Eye (tissue), 1 donor: ENCODE results near the gene ACOX3.
"Not testable (repeated sequence)": the region's sequence is repeated elsewhere in the genome, so short reads cannot be mapped to it uniquely, and the experiment has no call there.

Source experiments
- DNase-seq: peaks from one replicate; pipeline ENCODE4 v3.0.0-alpha.2; 2015

ACOX3 gene

DNA sequence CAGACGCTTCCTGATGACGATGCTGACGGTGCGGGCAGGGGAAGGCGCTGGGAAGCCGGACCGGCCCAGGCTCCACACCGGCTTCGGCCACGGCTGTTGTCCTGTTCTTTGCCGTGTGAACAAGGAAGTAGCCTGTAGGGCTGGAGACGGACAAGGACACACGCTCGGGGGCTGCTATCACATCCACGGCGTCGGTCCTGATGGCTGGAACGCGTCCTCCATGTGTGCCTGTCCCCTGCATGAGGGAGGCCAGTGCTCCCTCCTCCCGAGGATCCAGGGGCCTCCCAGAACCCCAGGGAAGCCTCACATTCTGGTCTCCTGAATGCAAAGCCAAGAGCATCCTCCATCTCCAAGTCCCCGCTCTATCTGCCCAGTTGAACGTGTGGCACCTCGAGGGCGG, 53.8 kb downstream of the ACOX3 start:
- DNase-seq: no peak

DNA sequence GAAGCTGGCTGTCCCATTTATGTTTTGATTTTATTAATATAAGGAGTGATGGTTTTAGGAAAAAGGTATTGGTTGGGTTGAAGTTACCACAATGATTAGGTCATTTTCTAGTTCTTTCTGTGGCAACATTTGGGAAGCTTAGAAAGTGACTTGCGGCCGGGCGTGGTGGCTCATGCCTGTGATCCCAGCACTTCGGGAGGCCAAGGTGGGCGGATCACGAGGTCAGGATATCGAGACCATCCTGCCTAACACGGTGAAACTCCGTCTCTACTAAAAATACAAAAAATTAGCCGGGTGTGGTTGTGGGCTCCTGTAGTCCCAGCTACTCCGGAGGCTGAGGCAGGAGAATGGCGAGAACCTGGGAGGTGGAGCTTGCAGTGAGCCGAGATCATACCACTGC, 54.4 kb downstream of the ACOX3 start:
- DNase-seq: not testable (repeated sequence)

DNA sequence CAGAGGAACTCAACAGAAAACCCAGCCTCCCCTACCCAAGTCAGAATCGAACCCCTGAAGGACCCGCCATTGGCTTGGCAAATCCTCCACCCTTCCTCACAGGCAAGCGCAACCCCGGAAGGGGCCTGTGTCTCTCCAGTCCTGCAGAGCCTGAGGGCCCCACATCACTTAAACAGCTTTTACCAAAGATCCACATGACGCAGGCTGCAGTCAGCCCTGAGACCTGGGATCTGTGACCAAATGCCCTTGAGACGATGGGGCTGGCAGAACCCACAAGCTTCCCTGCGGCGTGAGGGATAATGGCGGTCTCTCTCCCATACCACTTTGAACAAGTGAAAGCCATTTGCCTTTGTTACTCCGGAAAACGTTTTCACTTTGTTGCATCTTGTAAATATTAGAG, 54.9 kb downstream of the ACOX3 start:
- peak; percentile 49 for DNase-seq

DNA sequence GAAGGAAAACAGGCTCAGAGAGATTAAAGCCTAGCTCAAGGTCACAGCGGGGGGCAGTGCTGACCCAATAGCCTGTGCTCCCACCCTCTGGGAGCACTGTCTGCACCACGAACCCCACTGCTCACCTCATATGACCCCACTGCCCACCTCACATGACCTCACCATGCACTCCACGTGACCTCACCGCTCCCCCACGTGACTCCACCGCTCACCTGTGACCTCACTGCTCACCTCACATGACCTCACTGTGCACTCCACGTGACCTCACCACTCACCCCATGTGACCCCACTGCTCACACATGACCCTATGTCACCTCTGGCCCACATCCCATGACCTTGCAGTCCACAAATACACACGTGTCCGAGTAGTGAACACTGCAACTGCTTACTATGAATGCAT, 55.4 kb downstream of the ACOX3 start:
- DNase-seq: no peak

DNA sequence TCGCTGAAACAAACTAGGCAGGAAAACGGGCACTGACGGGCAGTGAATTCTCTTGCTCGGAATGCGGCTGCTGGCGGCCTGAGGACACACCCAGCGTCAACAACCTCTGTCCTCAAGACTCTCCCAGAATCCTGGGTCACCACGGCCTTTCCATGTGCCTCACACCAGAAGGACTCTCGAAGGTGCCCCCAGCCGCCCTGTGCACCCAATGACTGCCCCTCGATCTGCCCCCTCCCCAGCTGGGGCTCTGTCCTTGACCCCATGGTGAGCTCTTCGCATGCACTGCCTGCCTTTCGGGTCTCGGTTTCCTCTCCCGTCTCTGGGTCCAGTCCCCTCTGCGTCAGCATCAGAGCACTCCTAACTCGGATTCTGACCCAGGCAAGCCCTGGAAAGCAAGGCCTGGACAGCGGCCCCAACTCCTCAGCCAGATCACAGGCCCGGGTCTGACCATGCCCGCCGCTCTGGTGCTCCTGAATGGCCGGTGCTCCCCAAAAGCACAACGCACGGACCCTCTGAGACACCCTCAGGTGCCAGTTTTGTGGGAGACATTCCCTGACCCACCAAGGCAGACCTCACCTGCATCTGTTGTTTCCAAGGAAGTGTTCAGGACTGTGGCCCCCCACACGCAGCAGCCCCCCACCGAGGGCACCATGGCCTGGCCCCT, 56.0 kb downstream of the ACOX3 start:
- DNase-seq: no peak

DNA sequence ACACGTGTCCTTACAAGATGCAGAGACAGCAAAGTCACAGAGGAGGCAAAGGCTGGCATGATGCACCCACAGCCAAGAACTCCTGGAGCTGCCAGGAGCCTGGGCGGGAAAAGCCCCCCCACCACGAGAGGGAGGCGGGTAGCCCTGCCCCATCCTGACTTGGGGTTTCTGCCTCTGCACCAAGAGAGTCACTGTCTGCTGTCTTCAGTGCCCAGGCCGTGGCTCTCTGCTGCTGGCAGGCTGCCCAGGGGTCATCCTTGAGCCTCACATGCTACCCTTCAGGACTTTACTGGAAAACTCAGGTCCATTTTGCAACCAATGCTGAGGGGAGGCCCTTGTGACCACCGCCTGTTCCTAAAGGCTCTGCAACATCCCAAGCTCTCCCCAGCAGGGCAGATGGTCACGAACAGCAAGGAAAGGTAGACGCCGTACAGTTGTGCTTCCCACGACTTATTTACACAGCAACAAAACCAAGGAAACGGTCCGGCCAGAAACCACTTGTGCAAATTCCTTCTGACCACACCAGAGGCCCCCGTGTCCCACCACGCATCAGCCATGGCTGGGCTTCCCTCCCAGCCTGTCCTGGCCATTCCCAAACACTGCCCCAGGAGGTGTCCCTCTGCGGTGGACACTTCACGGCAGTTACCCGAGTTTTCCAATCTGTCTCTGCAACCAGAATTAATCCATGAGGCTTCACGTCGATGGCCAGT, 56.9 kb downstream of the ACOX3 start:
- DNase-seq: no peak

DNA sequence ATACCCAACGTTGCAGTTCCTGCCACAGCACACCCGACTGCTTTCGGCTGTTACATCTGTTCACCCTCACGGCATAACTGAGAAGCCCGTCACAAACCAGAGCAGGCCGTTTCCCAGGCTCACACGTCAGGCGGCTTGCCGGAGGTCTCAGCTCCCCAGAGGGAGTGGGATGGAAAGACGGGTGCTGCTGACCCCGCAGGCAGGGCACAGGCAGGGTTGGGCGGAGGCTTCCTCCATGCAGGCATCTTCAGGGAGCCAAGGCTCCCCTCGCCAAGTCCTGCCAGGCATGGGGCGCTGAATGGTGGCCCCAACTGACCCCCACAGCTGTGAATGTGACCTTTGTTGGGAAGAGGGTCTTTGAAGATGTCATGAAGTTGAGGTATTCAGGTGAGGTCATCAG, 57.5 kb downstream of the ACOX3 start:
- no peak for DNase-seq

DNA sequence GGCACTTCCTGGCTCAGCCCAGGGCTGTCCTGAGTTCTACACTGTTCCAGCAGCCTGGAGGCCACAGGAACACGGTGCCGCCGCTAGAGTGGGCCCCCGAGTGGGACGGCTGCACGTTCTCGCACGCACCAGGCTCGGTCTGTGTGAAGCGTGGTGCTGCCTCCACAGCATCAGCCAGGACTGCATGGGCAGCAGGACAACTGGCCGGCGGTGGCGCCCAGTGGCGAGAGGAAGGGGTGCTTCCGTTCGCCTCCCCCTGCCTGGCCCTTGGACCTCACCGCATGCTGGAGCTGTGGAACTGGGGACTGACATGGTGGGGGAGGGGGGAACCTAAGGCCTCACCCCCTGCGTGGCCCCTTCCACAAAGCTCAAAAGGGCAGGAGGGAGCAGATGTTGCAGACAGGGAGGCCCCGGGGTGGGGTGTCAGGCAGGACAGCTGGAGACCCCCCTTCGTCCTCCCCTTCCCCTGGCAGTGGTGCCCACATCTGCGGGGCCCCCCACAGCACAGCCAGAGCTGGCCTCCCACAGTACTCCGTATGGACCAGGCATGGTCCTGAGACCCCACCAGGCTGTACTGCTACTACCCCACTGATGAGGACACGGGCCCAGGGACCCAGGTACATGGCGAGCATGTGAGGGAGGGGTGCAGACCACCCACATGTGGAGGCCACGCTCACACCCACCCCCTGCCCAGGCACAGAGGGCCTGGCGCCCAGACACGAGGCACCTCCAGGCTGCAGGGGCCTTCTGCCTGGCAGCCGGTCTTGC, 58.5 kb downstream of the ACOX3 start:
- no peak for DNase-seq

DNA sequence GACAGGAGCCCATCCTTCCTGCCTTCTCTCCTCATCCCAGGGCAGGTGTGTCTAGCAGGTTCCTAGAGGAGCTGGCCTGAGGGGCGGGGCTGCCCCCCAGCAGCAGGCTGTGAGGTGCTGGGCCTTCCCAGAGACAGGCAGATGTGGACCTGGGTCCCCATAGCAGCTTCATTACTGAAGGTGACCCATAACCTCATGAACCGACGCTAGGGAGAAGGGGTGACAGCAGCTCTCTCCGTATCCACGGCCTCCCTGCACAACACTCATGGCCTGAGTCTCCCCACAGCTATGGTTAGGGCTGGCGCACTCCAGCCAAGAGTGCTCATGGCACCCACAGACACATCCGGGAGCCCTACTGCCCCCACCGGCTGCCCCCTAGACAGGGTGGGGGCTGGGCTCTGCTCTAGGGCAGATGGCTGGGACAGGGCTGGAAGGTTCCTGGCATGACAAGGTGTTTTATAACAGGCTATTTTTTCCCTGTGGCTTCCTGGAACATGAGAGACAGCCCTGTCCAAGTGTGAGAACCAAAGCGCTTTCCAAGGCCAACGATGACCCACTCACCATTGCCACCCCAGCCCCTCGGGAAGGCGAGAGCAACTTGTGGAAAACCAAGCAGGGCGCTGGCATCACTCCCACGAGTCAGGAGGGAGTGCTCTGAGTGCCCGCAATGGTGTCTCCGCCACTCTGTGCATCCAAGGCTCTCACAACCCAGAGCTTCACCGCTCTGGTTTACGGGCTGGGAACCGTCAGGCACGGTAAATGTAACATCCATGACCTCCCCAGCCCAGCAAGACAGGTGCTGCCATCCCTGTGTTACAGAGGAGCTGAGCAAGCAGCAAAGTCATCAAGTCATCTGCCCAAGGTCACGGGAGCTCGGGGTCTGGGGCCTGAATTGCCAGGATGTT, 59.8 kb downstream of the ACOX3 start:
- DNase-seq: no peak

DNA sequence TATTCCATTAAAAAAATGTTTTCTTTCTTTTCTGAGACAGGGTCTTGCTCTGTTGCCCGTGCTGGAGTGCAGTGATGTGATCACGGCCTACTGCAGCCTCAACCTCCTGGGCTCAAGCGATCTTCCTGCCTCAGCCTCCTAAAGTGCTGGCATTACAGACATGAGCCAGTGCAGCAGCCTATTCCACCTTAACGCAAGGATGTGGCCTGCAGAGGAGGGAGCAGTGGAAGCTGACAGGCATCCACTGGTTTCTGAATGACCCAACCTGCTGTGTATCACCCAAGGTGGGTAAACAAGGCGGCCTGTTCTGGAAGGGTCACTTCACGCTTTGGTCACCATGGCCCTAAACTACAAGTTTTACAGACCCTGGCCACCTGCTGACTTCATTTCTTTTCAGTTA, 60.8 kb downstream of the ACOX3 start:
- no peak for DNase-seq

DNA sequence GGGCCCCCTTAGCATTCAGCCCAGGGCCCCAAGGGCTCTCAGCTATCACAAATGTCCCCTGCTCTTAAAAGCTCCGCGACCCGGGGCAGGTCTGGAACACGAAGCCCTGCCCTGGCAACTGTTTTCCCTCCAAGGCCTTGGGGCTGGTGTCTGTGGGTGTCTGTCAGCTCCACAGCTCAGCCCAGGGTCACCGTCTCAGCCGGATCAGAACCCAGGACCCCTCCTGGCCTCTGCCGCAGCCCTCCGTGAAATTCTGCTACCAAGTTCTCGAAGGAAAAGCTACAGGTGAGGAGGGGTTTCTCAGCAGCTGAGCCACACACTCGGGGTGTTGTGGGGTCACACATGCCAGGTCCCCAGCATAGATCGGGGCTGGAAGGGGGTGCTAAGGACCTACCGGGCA, 61.2 kb downstream of the ACOX3 start:
- DNase-seq: no peak

DNA sequence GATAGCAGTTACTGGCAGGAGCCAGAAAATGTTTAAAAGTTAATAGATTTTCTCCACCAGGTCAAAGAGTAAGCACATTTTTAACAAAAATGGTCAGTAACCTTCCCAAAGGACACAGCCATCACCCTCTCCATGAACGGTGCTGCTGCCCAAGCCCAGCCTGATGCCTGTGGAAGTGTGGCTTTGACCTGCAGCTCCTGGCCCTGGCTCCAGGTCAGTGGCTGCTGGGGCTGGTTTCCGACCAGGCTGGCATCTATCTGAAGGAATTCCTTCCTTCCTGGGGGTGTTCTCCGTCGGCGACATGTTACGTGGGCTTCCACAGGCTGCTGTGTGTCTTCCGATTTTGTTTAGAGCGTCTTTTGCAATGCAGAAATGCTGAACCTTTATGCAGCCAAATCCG, 61.7 kb downstream of the ACOX3 start:
- no peak for DNase-seq

DNA sequence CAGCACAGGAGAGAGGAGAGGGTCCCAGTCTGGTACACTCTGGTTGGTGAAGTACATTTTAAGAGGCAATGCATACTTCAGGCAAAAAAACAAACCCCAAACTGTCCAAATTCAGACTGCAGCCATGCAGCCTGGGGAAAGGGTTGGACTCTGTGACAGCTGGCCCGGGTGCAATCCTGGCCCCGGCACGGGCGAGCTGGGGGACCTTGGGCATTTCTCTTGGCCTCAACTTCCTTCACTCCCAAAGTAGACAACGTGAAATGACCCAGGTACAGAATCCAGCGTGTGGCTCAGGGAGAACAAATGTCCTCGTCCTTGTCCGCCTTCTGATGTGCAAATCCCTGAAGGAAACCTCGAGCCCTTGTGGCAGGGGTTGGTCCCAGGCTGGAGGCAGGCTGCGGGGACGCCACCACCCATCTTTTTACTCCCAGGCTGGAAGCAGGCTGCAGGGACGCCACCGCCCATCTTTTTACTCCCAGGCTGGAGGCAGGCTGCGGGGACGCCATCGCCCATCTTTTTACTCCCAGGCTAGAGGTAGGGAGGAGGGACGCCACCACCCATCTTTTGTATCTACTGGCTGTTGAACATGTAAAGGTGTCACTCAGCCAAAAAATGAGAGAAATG, 62.3 kb downstream of the ACOX3 start:
- DNase-seq: no peak

DNA sequence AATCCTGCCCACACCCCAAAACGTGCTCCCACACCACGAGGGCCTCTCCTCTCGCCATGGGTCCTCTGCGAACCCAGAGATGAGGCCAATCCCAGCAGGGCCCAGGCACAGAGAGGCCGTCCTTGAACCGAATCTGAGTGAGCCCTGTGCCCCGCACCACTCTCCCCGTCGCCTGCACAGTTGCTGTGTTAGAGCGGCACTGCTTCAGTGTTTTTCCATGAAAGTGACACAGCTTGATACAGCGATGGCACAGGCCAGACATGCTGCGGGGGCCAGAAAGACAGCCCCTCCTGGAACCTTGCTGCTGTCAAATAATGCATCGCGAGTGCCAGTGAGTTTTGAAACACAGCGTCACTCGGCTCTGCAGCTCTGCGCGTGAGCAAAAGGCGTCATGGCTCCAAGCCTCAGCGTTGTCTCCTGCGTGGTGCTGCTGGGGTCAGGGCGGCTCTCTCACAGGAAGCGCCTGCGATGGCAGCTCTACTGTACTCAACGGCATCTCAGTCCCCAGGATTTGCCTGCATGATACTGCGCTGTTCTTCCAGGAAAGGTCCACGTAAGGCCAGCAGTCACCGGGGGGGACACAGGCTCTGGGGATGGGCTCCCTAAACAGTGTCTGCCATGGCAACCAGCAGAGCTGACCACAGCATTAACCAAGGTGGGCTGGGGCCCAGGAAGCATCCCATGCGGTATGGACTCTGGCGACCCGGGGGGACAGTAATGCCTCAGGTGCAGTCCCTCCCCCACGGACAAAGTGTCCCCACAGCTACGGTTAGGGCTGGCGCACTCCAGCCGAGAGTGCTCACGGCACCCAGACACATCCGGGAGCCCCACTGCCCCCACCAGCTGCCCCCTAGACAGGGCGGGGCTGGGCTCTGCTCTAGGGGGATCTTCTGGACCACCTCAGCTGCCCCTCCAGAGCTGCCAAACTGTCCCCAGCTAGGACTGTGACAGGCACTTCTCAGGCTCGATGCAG, 63.1 kb downstream of the ACOX3 start:
- DNase-seq: no peak

DNA sequence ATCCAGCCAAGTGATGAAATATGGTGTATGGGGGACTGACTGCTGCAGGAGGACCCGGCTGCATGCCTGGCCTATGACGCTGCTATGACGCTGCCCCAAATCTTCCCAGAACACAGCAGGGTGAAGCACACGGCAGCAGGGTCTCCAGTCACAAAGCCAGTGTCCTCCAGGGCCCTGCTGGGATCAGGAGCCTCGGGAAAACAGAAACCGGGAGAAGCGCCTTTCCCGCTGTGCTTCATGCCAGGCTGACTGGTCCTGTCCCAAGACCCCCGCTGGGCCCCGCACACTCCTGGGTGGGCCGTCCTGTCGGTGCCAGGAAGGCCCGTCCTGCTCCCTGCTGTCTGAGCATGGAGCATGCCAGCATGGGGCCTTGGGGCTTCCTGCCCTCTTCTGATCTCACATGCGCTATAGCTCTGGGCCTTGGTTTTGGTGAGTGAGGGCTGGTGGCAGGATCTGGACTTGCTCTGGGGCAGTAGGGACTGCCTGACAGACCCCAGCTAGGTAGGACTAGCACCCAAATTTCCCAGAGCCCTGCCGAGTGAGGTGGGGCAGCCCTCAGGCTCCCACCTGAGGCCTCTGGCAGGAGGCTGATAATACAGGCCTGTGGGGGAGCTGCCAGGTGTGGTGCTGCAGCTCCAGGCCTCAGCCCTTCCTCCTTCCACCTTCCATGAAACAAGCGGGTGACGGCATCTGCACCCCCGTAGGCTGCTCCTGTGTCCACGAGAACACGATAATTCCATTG, 64.0 kb downstream of the ACOX3 start:
- DNase-seq: no peak

DNA sequence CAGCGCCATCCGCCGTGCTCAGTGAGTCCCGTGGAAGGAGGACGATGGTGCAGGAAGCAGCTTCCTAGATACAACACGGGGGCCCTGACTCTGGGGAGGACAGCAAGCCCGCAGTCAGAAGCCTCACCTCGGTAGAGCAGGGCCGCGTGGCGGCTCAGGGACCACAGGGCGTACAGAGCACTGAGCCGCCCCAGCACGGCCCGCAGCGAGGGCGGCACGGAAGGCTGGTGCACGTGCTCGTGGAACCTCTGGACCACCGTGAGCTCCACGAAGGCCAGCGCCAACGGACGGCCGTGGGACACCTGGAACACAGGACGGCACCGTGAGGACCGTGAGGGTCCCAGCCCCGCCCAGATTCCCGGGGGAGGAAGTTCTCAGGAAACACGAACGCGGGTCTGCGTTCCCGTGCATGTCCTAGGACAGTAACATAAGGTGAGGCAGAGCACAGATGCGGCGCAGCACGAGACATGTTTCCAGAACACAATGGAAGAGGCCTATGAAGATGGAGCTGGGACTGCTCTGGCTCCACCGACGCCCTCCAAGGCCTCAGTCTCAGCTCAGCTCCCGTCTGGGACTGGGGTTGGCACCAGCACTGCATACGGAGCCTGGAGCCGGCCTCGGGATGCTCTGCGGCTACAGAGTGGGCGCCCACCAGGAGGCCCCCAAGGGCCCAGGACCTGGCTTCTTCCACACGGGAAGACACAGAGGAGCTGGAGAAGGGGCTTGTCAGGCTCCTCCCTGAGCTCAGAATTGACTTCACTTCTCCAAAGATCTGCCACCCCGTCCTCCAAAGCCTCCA, 65.5 kb downstream of the ACOX3 start:
- no peak for DNase-seq

DNA sequence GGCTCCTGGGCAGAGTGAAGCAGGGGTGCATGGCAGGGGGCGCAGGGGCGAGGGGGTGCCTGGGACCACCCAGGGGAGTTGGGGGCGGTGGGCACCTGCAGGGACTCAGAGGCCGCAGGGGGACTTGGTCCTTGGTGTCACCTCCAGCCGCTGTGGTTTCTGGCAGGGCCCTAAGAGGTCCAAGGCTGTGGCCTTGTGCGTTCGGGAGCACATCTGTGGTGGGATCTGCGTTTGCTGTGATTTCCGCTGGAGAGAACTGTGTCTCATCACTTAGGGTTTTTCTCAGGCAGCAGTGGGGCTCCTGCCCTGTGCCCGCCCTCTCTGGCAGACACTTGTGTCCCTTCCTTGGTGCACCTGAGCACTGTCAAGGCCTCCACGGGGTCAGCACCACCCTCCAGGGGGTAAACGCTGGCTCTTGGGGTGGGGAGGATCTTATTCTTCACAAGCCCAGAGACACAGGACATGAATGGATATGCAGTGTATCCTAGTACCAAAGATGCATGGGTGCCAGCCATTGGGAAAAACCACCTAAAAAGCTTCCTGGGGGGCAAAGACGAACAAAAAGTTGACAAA, 66.5 kb downstream of the ACOX3 start:
- no peak for DNase-seq

DNA sequence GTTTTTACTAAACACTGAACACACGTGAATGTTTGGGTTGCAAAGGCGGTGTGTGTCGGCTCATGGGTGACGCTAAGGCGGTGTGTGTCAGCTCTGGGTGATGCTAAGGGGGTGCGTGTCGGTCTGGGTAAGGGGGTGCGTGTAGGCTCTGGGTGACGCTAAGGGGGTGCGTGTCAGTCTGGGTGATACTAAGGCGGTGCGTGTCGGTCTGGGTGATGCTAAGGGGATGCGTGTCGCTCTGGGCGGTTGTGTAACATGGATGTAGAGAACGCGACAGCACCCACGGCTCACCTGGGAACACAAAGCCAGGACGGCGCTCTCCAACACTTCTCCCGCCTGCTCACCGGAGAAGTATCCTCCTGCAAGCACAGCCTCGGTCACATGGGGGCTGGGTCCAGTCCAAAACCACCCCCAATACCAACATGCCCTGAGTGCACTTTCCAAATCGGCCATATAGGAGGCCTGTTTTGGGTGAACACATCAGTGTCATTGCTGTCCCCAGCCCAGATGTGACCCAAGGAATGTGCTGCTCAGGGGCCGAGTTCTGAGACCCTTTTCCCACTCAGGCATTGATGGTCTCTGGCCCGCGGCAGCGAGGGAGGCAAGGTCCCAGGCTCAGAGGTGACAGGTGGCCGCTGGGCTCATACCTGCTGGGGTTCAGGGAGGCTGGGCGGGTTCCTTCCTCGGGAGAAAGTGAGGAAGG, 67.1 kb downstream of the ACOX3 start:
- no peak for DNase-seq

DNA sequence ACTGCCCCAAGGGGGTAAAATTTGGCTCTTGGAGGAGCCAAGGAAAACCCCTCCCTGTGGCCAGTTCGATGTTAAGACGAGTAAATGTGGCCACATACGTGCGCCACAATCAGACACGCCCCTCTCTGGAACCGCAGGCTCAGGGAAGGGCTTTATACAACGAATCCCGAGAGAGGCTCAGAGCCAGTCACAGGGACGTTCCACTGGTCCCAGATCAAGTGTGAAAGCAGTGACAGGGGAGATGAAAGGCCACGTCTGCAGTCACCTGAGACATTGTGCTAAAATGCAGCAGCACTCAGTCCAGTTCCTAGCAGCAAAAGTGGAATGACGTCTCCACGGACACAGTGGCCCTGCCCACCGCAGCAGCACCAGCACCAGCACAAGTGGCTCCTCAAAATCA, 68.0 kb downstream of the ACOX3 start:
- DNase-seq: no peak
